ENCODE measurements around the gene INO80C.
A peak's percentile ranks its signal among the peaks of the same experiment; 100 is the strongest.
"Not testable (repeated sequence)": the region's sequence is repeated elsewhere in the genome, so short reads cannot be mapped to it uniquely, and the experiment has no call there.

The INO80C gene

GRCh38 chr18:35455926-35456763 lies 41.6 kb downstream of the INO80C start:
- Histone ChIP-seq H3K36me3 (ENCODE audit: insufficient read depth, low read length) (no peaks in the 10 kb centered on the region), H3K4me3 (no peak overlapping the region), H3K9ac (ENCODE audit: insufficient read length) (no peak overlapping the region), H3K9me3 (ENCODE audit: low read depth, low read length) (no peaks in the 10 kb centered on the region), H3K27ac (peak overlapping the region; percentile 32; the same call in 1 of the 2 replicates)
- no peak for DNase-seq (ENCODE audit: low read depth, low spot score)
- TF ChIP-seq POLR2AphosphoS5 (IDR thresholded peaks at IDR 0.05; ENCODE audit: borderline replicate concordance, low read depth, low read length) (no peak), EZH2 (IDR thresholded peaks at IDR 0.05) (no peak), FOXP2 (optimal IDR thresholded peaks at IDR 0.05; ENCODE audit: control extremely low read depth, extremely low read length, insufficient read depth) (no peak)

GRCh38 chr18:35454803-35455202 lies 43.0 kb downstream of the INO80C start:
- no peak for DNase-seq (ENCODE audit: low read depth, low spot score)
- Histone ChIP-seq H3K27ac (no peak overlapping the region), H3K36me3 (ENCODE audit: insufficient read depth, low read length) (no peaks in the 10 kb centered on the region), H3K4me3 (no peak overlapping the region), H3K9me3 (ENCODE audit: low read depth, low read length) (no peaks in the 10 kb centered on the region), H3K9ac (ENCODE audit: insufficient read length) (no peak overlapping the region)
- TF ChIP-seq POLR2AphosphoS5 (IDR thresholded peaks at IDR 0.05; ENCODE audit: borderline replicate concordance, low read depth, low read length) (no peak), FOXP2 (optimal IDR thresholded peaks at IDR 0.05; ENCODE audit: control extremely low read depth, extremely low read length, insufficient read depth) (no peak), EZH2 (IDR thresholded peaks at IDR 0.05) (no peak)

- H3K36me3 ChIP-seq (ENCODE audit: insufficient read depth, low read length); H3K4me3 ChIP-seq; H3K9me3 ChIP-seq (ENCODE audit: low read depth, low read length); DNase-seq (ENCODE audit: low read depth, low spot score); H3K27ac ChIP-seq; H3K9ac ChIP-seq (ENCODE audit: insufficient read length): not testable (repeated sequence)
These were observed 44.7 kb downstream of the INO80C start for GRCh38 chr18:35453065-35453464.

GRCh38 chr18:35451916-35452315 lies 45.8 kb downstream of the INO80C start:
- Histone ChIP-seq H3K9ac (ENCODE audit: insufficient read length) (no peak overlapping the region), H3K27ac (no peak overlapping the region), H3K36me3 (ENCODE audit: insufficient read depth, low read length) (no peaks in the 10 kb centered on the region), H3K9me3 (ENCODE audit: low read depth, low read length) (no peaks in the 10 kb centered on the region), H3K4me3 (no peak overlapping the region)
- no peak for TF ChIP-seq POLR2AphosphoS5 (IDR thresholded peaks at IDR 0.05; ENCODE audit: borderline replicate concordance, low read depth, low read length)
- TF ChIP-seq FOXP2 (optimal IDR thresholded peaks at IDR 0.05; ENCODE audit: control extremely low read depth, extremely low read length, insufficient read depth): no peak
- no peak for TF ChIP-seq EZH2 (IDR thresholded peaks at IDR 0.05)
- DNase-seq (ENCODE audit: low read depth, low spot score): no peak

GRCh38 chr18:35451032-35451431 lies 46.7 kb downstream of the INO80C start:
- H3K4me3 ChIP-seq: no peak overlapping the region
- no peaks in the 10 kb centered on the region for H3K9me3 ChIP-seq (ENCODE audit: low read depth, low read length)
- no peak overlapping the region for H3K27ac ChIP-seq
- no peak overlapping the region for H3K9ac ChIP-seq (ENCODE audit: insufficient read length)
- TF ChIP-seq POLR2AphosphoS5 (IDR thresholded peaks at IDR 0.05; ENCODE audit: borderline replicate concordance, low read depth, low read length) (no peak), FOXP2 (optimal IDR thresholded peaks at IDR 0.05; ENCODE audit: control extremely low read depth, extremely low read length, insufficient read depth) (no peak), EZH2 (IDR thresholded peaks at IDR 0.05) (no peak)
- no peaks in the 10 kb centered on the region for H3K36me3 ChIP-seq (ENCODE audit: insufficient read depth, low read length)
- DNase-seq (ENCODE audit: low read depth, low spot score): no peak

GRCh38 chr18:35444636-35445035 lies 53.1 kb downstream of the INO80C start:
- no peak for TF ChIP-seq POLR2AphosphoS5 (IDR thresholded peaks at IDR 0.05; ENCODE audit: borderline replicate concordance, low read depth, low read length)
- no peak for TF ChIP-seq EZH2 (IDR thresholded peaks at IDR 0.05)
- no peak for TF ChIP-seq FOXP2 (optimal IDR thresholded peaks at IDR 0.05; ENCODE audit: control extremely low read depth, extremely low read length, insufficient read depth)
- H3K9ac ChIP-seq (ENCODE audit: insufficient read length): no peak overlapping the region
- DNase-seq (ENCODE audit: low read depth, low spot score): no peak

GRCh38 chr18:35443847-35444246 lies 53.9 kb downstream of the INO80C start:
- DNase-seq (ENCODE audit: low read depth, low spot score): no peak
- Histone ChIP-seq H3K4me3 (no peak overlapping the region), H3K9me3 (ENCODE audit: low read depth, low read length) (no peaks in the 10 kb centered on the region), H3K27ac (no peak overlapping the region), H3K36me3 (ENCODE audit: insufficient read depth, low read length) (no peaks in the 10 kb centered on the region), H3K9ac (ENCODE audit: insufficient read length) (no peak overlapping the region)
- no peak for TF ChIP-seq POLR2AphosphoS5 (IDR thresholded peaks at IDR 0.05; ENCODE audit: borderline replicate concordance, low read depth, low read length)
- TF ChIP-seq FOXP2 (optimal IDR thresholded peaks at IDR 0.05; ENCODE audit: control extremely low read depth, extremely low read length, insufficient read depth): no peak
- no peak for TF ChIP-seq EZH2 (IDR thresholded peaks at IDR 0.05)

More at GRCh38 chr18:35444636-35445035, 53.1 kb downstream of the INO80C start:
- Histone ChIP-seq H3K36me3 (ENCODE audit: insufficient read depth, low read length) (no peaks in the 10 kb centered on the region), H3K4me3 (no peak overlapping the region), H3K9me3 (ENCODE audit: low read depth, low read length) (no peaks in the 10 kb centered on the region), H3K27ac (no peak overlapping the region)

GRCh38 chr18:35443434-35443833 lies 54.3 kb downstream of the INO80C start:
- H3K36me3 ChIP-seq (ENCODE audit: insufficient read depth, low read length): no peaks in the 10 kb centered on the region
- DNase-seq (ENCODE audit: low read depth, low spot score): no peak
- no peak overlapping the region for H3K4me3 ChIP-seq
- no peak overlapping the region for H3K27ac ChIP-seq
- TF ChIP-seq EZH2 (IDR thresholded peaks at IDR 0.05): no peak
- no peak for TF ChIP-seq FOXP2 (optimal IDR thresholded peaks at IDR 0.05; ENCODE audit: control extremely low read depth, extremely low read length, insufficient read depth)
- no peak for TF ChIP-seq POLR2AphosphoS5 (IDR thresholded peaks at IDR 0.05; ENCODE audit: borderline replicate concordance, low read depth, low read length)
- H3K9ac ChIP-seq (ENCODE audit: insufficient read length): no peak overlapping the region
- no peaks in the 10 kb centered on the region for H3K9me3 ChIP-seq (ENCODE audit: low read depth, low read length)

- H3K9me3 ChIP-seq (ENCODE audit: low read depth, low read length): no peaks in the 10 kb centered on the region
- no peak overlapping the region for H3K9ac ChIP-seq (ENCODE audit: insufficient read length)
- no peaks in the 10 kb centered on the region for H3K36me3 ChIP-seq (ENCODE audit: insufficient read depth, low read length)
- no peak for DNase-seq (ENCODE audit: low read depth, low spot score)
- TF ChIP-seq FOXP2 (optimal IDR thresholded peaks at IDR 0.05; ENCODE audit: control extremely low read depth, extremely low read length, insufficient read depth) (no peak), EZH2 (IDR thresholded peaks at IDR 0.05) (no peak)
- no peak overlapping the region for H3K4me3 ChIP-seq
- H3K27ac ChIP-seq: no peak overlapping the region
These were observed 55.1 kb downstream of the INO80C start for GRCh38 chr18:35442701-35443100.
